Measurements from ENCODE around the gene EMX2. TPM values are rescaled to one million over a fixed set of nuclear protein-coding genes. Genes with fewer than 3 reads are reported as not detected.

The EMX2 gene
- total RNA-seq, 2 donors from 2014 or later: 0.47 to 0.67 TPM

- Histone ChIP-seq H3K9me3 (no peaks in the 10 kb centered on the region), H3K4me1 (no peaks in the 10 kb centered on the region), H3K36me3 (no peaks in the 10 kb centered on the region), H3K27me3 (no peaks in the 10 kb centered on the region), H3K27ac (no peak overlapping the region), H3K4me3 (no peak overlapping the region)
- DNase-seq (ENCODE audit: low spot score): no peak
- no peak for TF ChIP-seq CTCF (IDR thresholded peaks at IDR 0.05)
Observed at GRCh38 chr10:117596706-117597105, 54.2 kb downstream of the EMX2 start.

GRCh38 chr10:117597216-117597615 lies 54.7 kb downstream of the EMX2 start:
- Histone ChIP-seq H3K4me1 (no peaks in the 10 kb centered on the region), H3K4me3 (no peak overlapping the region), H3K27ac (no peak overlapping the region), H3K9me3 (no peaks in the 10 kb centered on the region), H3K36me3 (no peaks in the 10 kb centered on the region), H3K27me3 (no peaks in the 10 kb centered on the region)
- no peak for TF ChIP-seq CTCF (IDR thresholded peaks at IDR 0.05)
- DNase-seq (ENCODE audit: low spot score): no peak

Other genes starting within 250 kb of the EMX2 start
- gene PDZD8, start 167.3 kb upstream of the EMX2 start, total RNA-seq: 10 to 100 TPM; 17.7 to 29.4 TPM

Data from right atrium auricular region (tissue), 2 donors.